ENCODE data around the gene EFCAB11. TPM values are rescaled to one million over a fixed set of nuclear protein-coding genes. Genes with fewer than 3 reads are reported as not detected.

Gene EFCAB11
- total RNA-seq, 1 donor from 2014 or later: 7.5 TPM

GRCh38 chr14:89978656-89979055 is 24.1 kb upstream of the EFCAB11 start:
- Histone ChIP-seq H3K9me3 (ENCODE audit: insufficient read depth, low read depth, low read length) (no peaks in the 10 kb centered on the region), H3K27ac (ENCODE audit: low read depth, low read length) (no peak overlapping the region)

GRCh38 chr14:89977668-89978067 is 23.1 kb upstream of the EFCAB11 start:
- H4K20me1 ChIP-seq (ENCODE audit: insufficient read depth, low read length): peaks cover 5% of the 10 kb centered on the region
- no peak overlapping the region for H2AFZ ChIP-seq (ENCODE audit: low read depth, low read length)
- no peaks in the 10 kb centered on the region for H3K27me3 ChIP-seq (ENCODE audit: insufficient read depth, low read length)
- no peak overlapping the region for H3K9ac ChIP-seq (ENCODE audit: low read length)
- H3K36me3 ChIP-seq (ENCODE audit: insufficient read depth, low read length): peaks cover 60% of the 10 kb centered on the region
- Mint-ChIP-seq H3K27ac (ENCODE audit: unreplicated experiment) (no peak overlapping the region), H3K4me1 (ENCODE audit: low read depth, unreplicated experiment) (no peaks in the 10 kb centered on the region), H3K36me3 (ENCODE audit: low read depth, unreplicated experiment) (peaks cover 5% of the 10 kb centered on the region), H3K9me3 (ENCODE audit: unreplicated experiment) (no peaks in the 10 kb centered on the region), H3K4me3 (ENCODE audit: unreplicated experiment) (no peak overlapping the region), H3K27me3 (ENCODE audit: low read depth, unreplicated experiment) (no peaks in the 10 kb centered on the region)
- no peak for FAIRE-seq
- H3K4me2 ChIP-seq (ENCODE audit: low read length): no peak overlapping the region
- DNase-seq (ENCODE audit: low read depth): no peak
- H3K4me1 ChIP-seq (ENCODE audit: insufficient read depth, low read length): no peaks in the 10 kb centered on the region
- TF ChIP-seq CTCF (IDR thresholded peaks at IDR 0.05; ENCODE audit: insufficient read depth, low read depth, low read length) (no peak), EZH2 (IDR thresholded peaks at IDR 0.05; ENCODE audit: insufficient read depth, low read length) (no peak)
- no peaks in the 10 kb centered on the region for H3K9me3 ChIP-seq (ENCODE audit: insufficient read depth, low read depth, low read length)
- H3K27ac ChIP-seq (ENCODE audit: low read depth, low read length): no peak overlapping the region
- peaks cover 6% of the 10 kb centered on the region for H3K79me2 ChIP-seq (ENCODE audit: insufficient read depth, low read length)
- no peak overlapping the region for H3K4me3 ChIP-seq (ENCODE audit: insufficient read depth, low read depth, low read length)

More at GRCh38 chr14:89978656-89979055, 24.1 kb upstream of the EFCAB11 start:
- Histone ChIP-seq H3K36me3 (ENCODE audit: insufficient read depth, low read length) (peaks cover 59% of the 10 kb centered on the region), H3K27me3 (ENCODE audit: insufficient read depth, low read length) (no peaks in the 10 kb centered on the region), H3K79me2 (ENCODE audit: insufficient read depth, low read length) (peaks cover 6% of the 10 kb centered on the region), H3K4me1 (ENCODE audit: insufficient read depth, low read length) (no peaks in the 10 kb centered on the region), H2AFZ (ENCODE audit: low read depth, low read length) (no peak overlapping the region), H4K20me1 (ENCODE audit: insufficient read depth, low read length) (peaks cover 1% of the 10 kb centered on the region), H3K9ac (ENCODE audit: low read length) (no peak overlapping the region), H3K4me3 (ENCODE audit: insufficient read depth, low read depth, low read length) (no peak overlapping the region), H3K4me2 (ENCODE audit: low read length) (no peak overlapping the region)
- TF ChIP-seq EZH2 (IDR thresholded peaks at IDR 0.05; ENCODE audit: insufficient read depth, low read length): no peak
- no peak for TF ChIP-seq CTCF (IDR thresholded peaks at IDR 0.05; ENCODE audit: insufficient read depth, low read depth, low read length)
- no peak for FAIRE-seq
- no peak overlapping the region for H3K27ac Mint-ChIP-seq (ENCODE audit: unreplicated experiment)
- no peak overlapping the region for H3K4me3 Mint-ChIP-seq (ENCODE audit: unreplicated experiment)
- H3K27me3 Mint-ChIP-seq (ENCODE audit: low read depth, unreplicated experiment): no peaks in the 10 kb centered on the region
- peaks cover 5% of the 10 kb centered on the region for H3K36me3 Mint-ChIP-seq (ENCODE audit: low read depth, unreplicated experiment)
- no peaks in the 10 kb centered on the region for H3K4me1 Mint-ChIP-seq (ENCODE audit: low read depth, unreplicated experiment)
- H3K9me3 Mint-ChIP-seq (ENCODE audit: unreplicated experiment): no peaks in the 10 kb centered on the region
- no peak for DNase-seq (ENCODE audit: low read depth)

DNA sequence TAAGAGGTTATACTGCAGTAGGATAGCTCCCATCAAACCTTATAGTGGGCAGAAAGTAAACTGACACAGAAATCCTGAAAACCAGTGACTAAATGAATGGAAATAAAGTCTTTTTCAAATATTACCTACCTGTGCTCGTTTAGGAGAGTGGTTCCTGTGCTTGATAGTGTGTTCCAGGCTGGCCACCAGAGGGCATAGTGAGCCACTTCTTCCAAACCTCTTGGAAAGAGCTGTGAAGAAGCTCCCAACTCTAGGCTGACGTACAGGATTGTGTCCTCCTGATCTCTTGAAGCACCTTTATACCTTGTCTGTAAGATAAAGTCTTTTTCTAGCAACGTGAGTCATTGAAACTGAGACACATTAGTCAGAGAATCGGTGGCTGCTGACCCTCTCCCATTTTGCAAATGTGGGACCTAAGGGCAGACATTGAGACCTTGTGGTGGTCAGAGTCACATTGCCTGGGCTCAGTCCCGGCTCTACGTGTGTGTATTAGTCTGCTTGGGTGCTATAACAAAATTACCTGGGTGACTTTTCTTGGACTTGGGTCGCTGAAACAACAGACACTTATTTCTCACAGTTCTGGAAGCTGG is 18.8 kb upstream of the EFCAB11 start:
- H3K27ac ChIP-seq (ENCODE audit: low read depth, low read length): no peak overlapping the region
- no peak overlapping the region for H3K4me3 ChIP-seq (ENCODE audit: insufficient read depth, low read depth, low read length)
- peaks cover 6% of the 10 kb centered on the region for H3K79me2 ChIP-seq (ENCODE audit: insufficient read depth, low read length)
- H2AFZ ChIP-seq (ENCODE audit: low read depth, low read length): no peak overlapping the region
- FAIRE-seq (no peak), DNase-seq (ENCODE audit: low read depth) (peak; percentile 36)
- H3K27ac Mint-ChIP-seq (ENCODE audit: unreplicated experiment): no peak overlapping the region
- H3K9me3 ChIP-seq (ENCODE audit: insufficient read depth, low read depth, low read length): no peaks in the 10 kb centered on the region
- H3K9me3 Mint-ChIP-seq (ENCODE audit: unreplicated experiment): no peaks in the 10 kb centered on the region
- no peaks in the 10 kb centered on the region for H3K27me3 ChIP-seq (ENCODE audit: insufficient read depth, low read length)
- H3K4me3 Mint-ChIP-seq (ENCODE audit: unreplicated experiment): no peak overlapping the region
- peaks cover 5% of the 10 kb centered on the region for H4K20me1 ChIP-seq (ENCODE audit: insufficient read depth, low read length)
- H3K27me3 Mint-ChIP-seq (ENCODE audit: low read depth, unreplicated experiment): no peaks in the 10 kb centered on the region
- no peak overlapping the region for H3K9ac ChIP-seq (ENCODE audit: low read length)
- H3K36me3 Mint-ChIP-seq (ENCODE audit: low read depth, unreplicated experiment): no peaks in the 10 kb centered on the region
- no peaks in the 10 kb centered on the region for H3K4me1 ChIP-seq (ENCODE audit: insufficient read depth, low read length)
- no peak overlapping the region for H3K4me2 ChIP-seq (ENCODE audit: low read length)
- H3K36me3 ChIP-seq (ENCODE audit: insufficient read depth, low read length): peaks cover 66% of the 10 kb centered on the region
- H3K4me1 Mint-ChIP-seq (ENCODE audit: low read depth, unreplicated experiment): no peaks in the 10 kb centered on the region
- TF ChIP-seq CTCF (IDR thresholded peaks at IDR 0.05; ENCODE audit: insufficient read depth, low read depth, low read length) (peak; percentile 95), EZH2 (IDR thresholded peaks at IDR 0.05; ENCODE audit: insufficient read depth, low read length) (no peak)
